B cell (primary cell): ENCODE measurements around the gene NUP210. TPM values are rescaled to one million over a fixed set of nuclear protein-coding genes. Genes with fewer than 3 reads are reported as not detected.

ENCODE experiments used
- ATAC-seq: fragments of 200-7000 bp; cut with Tn5 transposase; one replicate; pipeline ENCODE4 v1.10.0; 2021; ENCODE audit warnings: low read depth, mild to moderate bottlenecking, moderate number of reproducible peaks, moderate library complexity
- CTCF ChIA-PET: fragments of 350-600 bp; sonication (Branson Sonifier 250); formaldehyde crosslinking; loops from one replicate; lab custom pipeline; 2021; ENCODE audit warnings: antibody characterized with exemption, inconsistent platforms; lab: Charles Lee
- POLR2A ChIA-PET: fragments of 350-600 bp; sonication (Branson Sonifier 250); formaldehyde crosslinking; loops from one replicate; lab custom pipeline; 2021; ENCODE audit warnings: antibody characterized with exemption; lab: Charles Lee
- DNase-seq: peaks from one replicate; pipeline ENCODE4 v3.0.0; 2013
- H2AFZ ChIP-seq: 2 replicates; pipeline ENCODE4 v1.6.1; 2012; ENCODE audit warnings: mild to moderate bottlenecking, low read depth, low read length; ENCODE audit not compliant: insufficient read depth, poor library complexity, severe bottlenecking
- H3K27ac ChIP-seq, 2 donors: 1 replicate in 1 of 2; 2 replicates in 1 of 2; pipeline ENCODE4 v1.5.1; 2012 to 2013; ENCODE audit warnings: low read length in 2 of 2, mild to moderate bottlenecking in 2 of 2, moderate library complexity in 1 of 2
- H3K27me3 ChIP-seq, 4 experiments: fragments of 200-600 bp in 1 of 4; sonication (generic) in 1 of 4; replicated peaks in 1 of 4; 1 replicate in 2 of 4; 2 replicates in 2 of 4; pipeline versions ENCODE4 v1.6.1 to v1.7.0; 2013 to 2016; ENCODE audit warnings: low read length in 3 of 4, mild to moderate bottlenecking in 2 of 4, mixed read lengths in 1 of 4, moderate library complexity in 1 of 4; ENCODE audit not compliant: insufficient read depth in 4 of 4, control insufficient read depth in 3 of 4; ENCODE audit errors: control extremely low read depth in 1 of 4
- H3K36me3 ChIP-seq, 2 experiments: replicated peaks in 1 of 2; 1 replicate in 1 of 2; 2 replicates in 1 of 2; pipeline versions ENCODE4 v1.6.1 to v1.7.1; 2013; ENCODE audit warnings: low read length in 1 of 2; ENCODE audit not compliant: insufficient read depth in 2 of 2, control insufficient read depth in 1 of 2; ENCODE audit errors: control extremely low read depth in 1 of 2, extremely low read depth in 1 of 2
- H3K4me1 ChIP-seq, 2 donors: fragments of 200-600 bp in 1 of 2; sonication (generic) in 1 of 2; 1 replicate in 1 of 2; 2 replicates in 1 of 2; pipeline versions ENCODE4 v1.5.1 to v1.6.1; 2013 to 2017; ENCODE audit warnings: low read length in 2 of 2; ENCODE audit not compliant: control insufficient read depth in 2 of 2, insufficient read depth in 2 of 2
- H3K4me2 ChIP-seq: replicated peaks from 2 replicates; pipeline ENCODE3; 2012; ENCODE audit warnings: mild to moderate bottlenecking, low read depth, low read length; ENCODE audit not compliant: poor library complexity, severe bottlenecking
- H3K4me3 ChIP-seq, 5 experiments: fragments of 200-600 bp in 1 of 5; sonication (generic) in 1 of 5; 1 replicate in 3 of 5; 2 replicates in 2 of 5; pipeline versions ENCODE4 v1.5.1 to v1.7.0; 2011 to 2016; ENCODE audit warnings: low read length in 4 of 5, mild to moderate bottlenecking in 4 of 5, low read depth in 2 of 5, control low read depth in 1 of 5, moderate library complexity in 1 of 5; ENCODE audit not compliant: insufficient read depth in 1 of 5; ENCODE audit errors: control extremely low read depth in 1 of 5, extremely low read depth in 1 of 5
- H3K79me2 ChIP-seq: fragments of 200-600 bp; sonication (generic); one replicate; pipeline ENCODE4 v1.6.0; 2016; ENCODE audit warnings: low read length; ENCODE audit not compliant: control insufficient read depth, insufficient read depth
- H3K9ac ChIP-seq: fragments of 200-600 bp; sonication (generic); 2 replicates; pipeline ENCODE4 v1.6.1; 2017; ENCODE audit warnings: mild to moderate bottlenecking, low read length, moderate library complexity
- H3K9me3 ChIP-seq, 3 donors: one replicate each; pipeline versions ENCODE4 v1.6.1 to v1.7.1; 2013; ENCODE audit warnings: low read length in 2 of 3; ENCODE audit not compliant: control insufficient read depth in 2 of 3, insufficient read depth in 1 of 3; ENCODE audit errors: control extremely low read depth in 1 of 3
- H4K20me1 ChIP-seq: 2 replicates; pipeline ENCODE4 v1.6.0; 2012; ENCODE audit warnings: mild to moderate bottlenecking, low read length; ENCODE audit not compliant: insufficient read depth, control insufficient read depth, poor library complexity, severe bottlenecking
- H3K27ac Mint-ChIP-seq: one replicate; pipeline ENCODE4 v1.8.0; 2021; ENCODE audit warnings: mixed read lengths
- H3K27me3 Mint-ChIP-seq: one replicate; pipeline ENCODE4 v1.8.0; 2021; ENCODE audit warnings: mixed read lengths
- H3K4me1 Mint-ChIP-seq: one replicate; pipeline ENCODE4 v1.8.0; 2021; ENCODE audit warnings: mixed read lengths
- H3K4me3 Mint-ChIP-seq: one replicate; pipeline ENCODE4 v1.8.0; 2021; ENCODE audit warnings: mixed read lengths
- H3K9me3 Mint-ChIP-seq: one replicate; pipeline ENCODE4 v1.8.0; 2022; ENCODE audit warnings: mixed read lengths; ENCODE audit not compliant: insufficient read depth
- CTCF ChIP-seq: fragments of 200-600 bp; IDR thresholded peaks from one replicate; pipeline ENCODE4 v1.8.0; 2022; ENCODE audit warnings: antibody characterized with exemption, mild to moderate bottlenecking
- EZH2 ChIP-seq: IDR thresholded peaks from 2 replicates; pipeline ENCODE4 v1.6.1; 2012; ENCODE audit warnings: borderline replicate concordance, low read depth, mild to moderate bottlenecking, moderate library complexity, low read length; ENCODE audit not compliant: insufficient read depth, poor library complexity, severe bottlenecking
- WGBS: methylation state at CpG from one replicate; pipeline ENCODE4 v1.1.5; 2013; ENCODE audit warnings: missing lambda C conversion rate; ENCODE audit not compliant: insufficient coverage; 5-methylcytosine and 5-hydroxymethylcytosine counted together
- intact Hi-C: fragments of 100-400 bp; cut with micrococcal nuclease; formaldehyde crosslinking; loops from one replicate; pipeline ENCODE4 v1.10.0; 2022
- polyA plus RNA-seq: library from polyadenylated mRNA; depleted of rRNA; stranded (reverse); fragments of >200 nt; gene quantifications from 2 replicates; pipeline ENCODE4 v1.2.3, GENCODE V29; 2012
- total RNA-seq, 2 donors: library from RNA; stranded (reverse); fragments of 120-200 nt in 1 of 2; gene quantifications; 1 replicate in 1 of 2; 2 replicates in 1 of 2; pipeline versions ENCODE4 v1.2.3 to v1.2.4, GENCODE V29; 2013 to 2022

NUP210 gene
- total and polyA plus RNA-seq, 2 donors (not counting 1 experiment from before 2014, with no cell fraction given), result 114 to 159 TPM

GRCh38 chr3:13338231-13338630, 81.9 kb downstream of the NUP210 start:
- 95% methylated on average over 2 of the region's 3 CpGs for WGBS
- Histone ChIP-seq H3K9ac (no peak overlapping the region), H3K9me3 (peaks cover 0 to 1% (median 0%) of the 10 kb centered on the region in 3 donors), H3K4me1 (peaks cover 12 to 24% of the 10 kb centered on the region in 2 donors), H3K36me3 (peaks cover 13 to 96% of the 10 kb centered on the region in 2 experiments), H3K27me3 (no peaks in the 10 kb centered on the region), H3K4me2 (no peak overlapping the region), H3K79me2 (peaks cover 2% of the 10 kb centered on the region), H3K27ac (no peak overlapping the region), H4K20me1 (peaks cover 54% of the 10 kb centered on the region), H2AFZ (no peak overlapping the region), H3K4me3 (no peak overlapping the region)
- Mint-ChIP-seq H3K27me3 (no peaks in the 10 kb centered on the region), H3K4me3 (no peak overlapping the region), H3K4me1 (peaks cover 22% of the 10 kb centered on the region), H3K27ac (no peak overlapping the region), H3K9me3 (no peaks in the 10 kb centered on the region)
- intact Hi-C loops, result no loop called here
- DNase-seq (no peak), ATAC-seq (no peak)
- CTCF ChIA-PET, result no interaction called here
- TF ChIP-seq EZH2 (no peak), CTCF (no peak)
- POLR2A ChIA-PET, result no interaction called here

GRCh38 chr3:13336592-13336991, 83.5 kb downstream of the NUP210 start:
- no peak overlapping the region for H3K9ac ChIP-seq
- no peak overlapping the region for H2AFZ ChIP-seq
- no peaks in the 10 kb centered on the region for H3K9me3 ChIP-seq
- Mint-ChIP-seq H3K9me3 (no peaks in the 10 kb centered on the region), H3K4me1 (peaks cover 38% of the 10 kb centered on the region), H3K27me3 (no peaks in the 10 kb centered on the region), H3K4me3 (no peak overlapping the region), H3K27ac (no peak overlapping the region)
- TF ChIP-seq EZH2 (no peak), CTCF (no peak)
- intact Hi-C loops, result no loop called here
- H3K27me3 ChIP-seq, result no peaks in the 10 kb centered on the region
- no peak for ATAC-seq
- peaks cover 2% of the 10 kb centered on the region for H3K79me2 ChIP-seq
- H3K4me1 ChIP-seq, result peaks cover 28 to 41% of the 10 kb centered on the region in 2 donors
- POLR2A ChIA-PET, result no interaction called here
- CTCF ChIA-PET, result interaction anchor here (1.2 kb wide), 1 partner anchor 116 kb away, joined by 3 read pairs; no protein-coding TSS in a partner anchor
- H3K4me3 ChIP-seq, result no peak overlapping the region
- DNase-seq, result no peak
- H3K4me2 ChIP-seq, result no peak overlapping the region
- peaks cover under 1 to 82% of the 10 kb centered on the region in 2 experiments for H3K36me3 ChIP-seq
- 92% methylated on average over 12 of the region's 12 CpGs for WGBS
- peaks cover 49% of the 10 kb centered on the region for H4K20me1 ChIP-seq
- no peak overlapping the region for H3K27ac ChIP-seq
